ENCODE results near the gene FAM20C. TPM values are rescaled to one million over a fixed set of nuclear protein-coding genes. Genes with fewer than 3 reads are reported as not detected.

FAM20C gene
- total RNA-seq, 3 donors from 2014 or later (not counting 1 experiment from before 2014, with no cell fraction given), result 1.2 to 8.6 (median 3.9) TPM

DNA sequence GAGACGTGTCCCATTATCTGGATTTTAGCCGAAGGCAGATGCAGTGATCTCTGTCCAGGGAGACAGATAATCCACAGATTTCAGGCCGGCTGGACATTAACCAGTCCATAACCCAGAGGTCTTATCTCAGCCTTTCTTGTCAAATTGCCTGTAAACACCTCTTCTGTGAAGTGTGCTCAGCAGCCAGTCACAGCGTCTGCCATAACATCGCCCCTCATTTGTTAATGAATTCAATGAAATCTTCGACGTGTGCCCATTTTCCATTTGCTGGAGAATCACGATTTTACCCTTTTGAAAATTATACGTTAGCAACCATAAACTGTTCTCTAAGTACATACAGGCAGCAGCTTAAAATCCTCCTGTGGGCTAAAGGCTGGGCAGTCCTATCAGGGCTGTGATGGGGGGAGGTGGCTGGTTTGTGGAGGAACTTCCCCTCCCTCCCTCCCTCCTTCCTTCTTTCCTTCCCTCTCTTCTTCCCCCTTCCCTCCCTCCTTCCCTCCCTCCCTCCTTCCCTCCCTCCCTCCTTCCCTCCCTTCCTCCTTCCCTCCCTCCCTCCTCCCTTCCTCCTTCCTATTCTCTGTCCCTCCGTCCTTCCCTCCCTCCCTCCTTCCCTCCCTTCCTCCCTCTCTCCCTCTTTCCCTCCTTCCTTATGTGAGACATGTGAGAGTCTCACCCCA lies 26.6 kb upstream of the FAM20C start:
- 92% methylated on average over 9 of the region's 10 CpGs for WGBS (ENCODE audit: insufficient coverage)
- no peak overlapping the region for H3K27ac Mint-ChIP-seq
- TF ChIP-seq, protein P1, sequence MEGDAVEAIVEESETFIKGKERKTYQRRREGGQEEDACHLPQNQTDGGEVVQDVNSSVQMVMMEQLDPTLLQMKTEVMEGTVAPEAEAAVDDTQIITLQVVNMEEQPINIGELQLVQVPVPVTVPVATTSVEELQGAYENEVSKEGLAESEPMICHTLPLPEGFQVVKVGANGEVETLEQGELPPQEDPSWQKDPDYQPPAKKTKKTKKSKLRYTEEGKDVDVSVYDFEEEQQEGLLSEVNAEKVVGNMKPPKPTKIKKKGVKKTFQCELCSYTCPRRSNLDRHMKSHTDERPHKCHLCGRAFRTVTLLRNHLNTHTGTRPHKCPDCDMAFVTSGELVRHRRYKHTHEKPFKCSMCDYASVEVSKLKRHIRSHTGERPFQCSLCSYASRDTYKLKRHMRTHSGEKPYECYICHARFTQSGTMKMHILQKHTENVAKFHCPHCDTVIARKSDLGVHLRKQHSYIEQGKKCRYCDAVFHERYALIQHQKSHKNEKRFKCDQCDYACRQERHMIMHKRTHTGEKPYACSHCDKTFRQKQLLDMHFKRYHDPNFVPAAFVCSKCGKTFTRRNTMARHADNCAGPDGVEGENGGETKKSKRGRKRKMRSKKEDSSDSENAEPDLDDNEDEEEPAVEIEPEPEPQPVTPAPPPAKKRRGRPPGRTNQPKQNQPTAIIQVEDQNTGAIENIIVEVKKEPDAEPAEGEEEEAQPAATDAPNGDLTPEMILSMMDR (IDR thresholded peaks at IDR 0.05), result no peak
- intact Hi-C loops (cut with micrococcal nuclease), result no loop called here
- peaks cover 5 to 24% of the 10 kb centered on the region in 2 donors for H3K27me3 Mint-ChIP-seq (ENCODE audit: low read depth in 2 of 2)
- H3K36me3 Mint-ChIP-seq, result no peaks in the 10 kb centered on the region
- no peak for DNase-seq
- H3K4me1 Mint-ChIP-seq, result no peaks in the 10 kb centered on the region
- Histone ChIP-seq H3K4me1 (ENCODE audit: control insufficient read depth, insufficient read depth, low read length) (peaks cover 21% of the 10 kb centered on the region), H3K27me3 (ENCODE audit: control insufficient read depth, insufficient read depth, low read length) (no peaks in the 10 kb centered on the region), H3K4me3 (ENCODE audit: low read length) (no peak overlapping the region), H3K27ac (ENCODE audit: low read length) (no peak overlapping the region), H3K36me3 (ENCODE audit: control insufficient read depth, insufficient read depth, low read length) (no peaks in the 10 kb centered on the region), H3K9me3 (ENCODE audit: control insufficient read depth, insufficient read depth, low read length) (no peaks in the 10 kb centered on the region)
- no peak overlapping the region for H3K4me3 Mint-ChIP-seq
- H3K9me3 Mint-ChIP-seq, result no peaks in the 10 kb centered on the region
- no peak for ATAC-seq

DNA sequence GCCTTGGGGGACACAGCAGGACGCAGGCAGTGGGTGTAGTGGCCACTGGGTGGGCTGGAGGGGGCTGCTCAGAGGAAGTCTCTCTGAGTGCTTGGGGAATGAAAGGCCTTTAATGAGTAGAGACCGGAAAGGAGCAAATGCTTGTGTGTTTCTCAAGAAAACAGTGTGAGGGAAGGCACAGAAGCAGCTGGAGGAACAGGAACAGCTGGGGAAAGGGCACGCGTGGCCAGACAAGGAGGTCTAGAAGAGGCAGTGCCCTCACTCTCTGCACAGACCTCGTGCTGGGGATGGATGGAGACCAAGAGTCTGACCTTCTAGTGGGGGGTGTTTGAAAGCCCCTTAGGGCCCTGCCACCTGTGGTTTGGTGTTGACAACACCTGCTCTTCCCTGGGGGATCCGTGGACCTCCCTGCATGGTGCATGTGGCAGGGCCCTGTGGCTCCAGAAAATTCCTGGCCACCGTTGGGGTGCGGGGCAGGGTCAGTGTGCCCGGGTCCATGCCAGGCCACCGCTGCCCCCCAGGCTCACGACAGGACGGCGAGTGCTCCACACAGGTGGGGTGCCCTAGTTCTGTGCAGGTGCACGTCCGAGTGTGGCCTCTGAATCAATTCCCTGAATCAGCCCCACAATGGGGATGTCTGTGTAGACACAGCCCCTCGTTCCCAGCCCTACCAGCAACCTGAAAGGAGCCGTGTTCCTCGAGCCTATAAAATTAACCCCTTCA lies 25.9 kb upstream of the FAM20C start:
- no peak overlapping the region for H3K27ac ChIP-seq (ENCODE audit: low read length)
- TF ChIP-seq, protein P1 (IDR thresholded peaks at IDR 0.05), result no peak
- no peak overlapping the region for H3K27ac Mint-ChIP-seq
- no peaks in the 10 kb centered on the region for H3K9me3 ChIP-seq (ENCODE audit: control insufficient read depth, insufficient read depth, low read length)
- intact Hi-C loops (cut with micrococcal nuclease), result no loop called here
- H3K27me3 ChIP-seq (ENCODE audit: control insufficient read depth, insufficient read depth, low read length), result no peaks in the 10 kb centered on the region
- H3K4me3 Mint-ChIP-seq, result no peak overlapping the region
- H3K4me1 ChIP-seq (ENCODE audit: control insufficient read depth, insufficient read depth, low read length), result peaks cover 21% of the 10 kb centered on the region
- no peaks in the 10 kb centered on the region for H3K9me3 Mint-ChIP-seq
- no peaks in the 10 kb centered on the region for H3K4me1 Mint-ChIP-seq
- 71% methylated on average over 18 of the region's 18 CpGs for WGBS (ENCODE audit: insufficient coverage)
- H3K27me3 Mint-ChIP-seq (ENCODE audit: low read depth in 2 of 2), result peaks cover 5 to 24% of the 10 kb centered on the region in 2 donors
- H3K4me3 ChIP-seq (ENCODE audit: low read length), result no peak overlapping the region
- H3K36me3 Mint-ChIP-seq, result no peaks in the 10 kb centered on the region
- DNase-seq (no peak), ATAC-seq (no peak)
- no peaks in the 10 kb centered on the region for H3K36me3 ChIP-seq (ENCODE audit: control insufficient read depth, insufficient read depth, low read length)

DNA sequence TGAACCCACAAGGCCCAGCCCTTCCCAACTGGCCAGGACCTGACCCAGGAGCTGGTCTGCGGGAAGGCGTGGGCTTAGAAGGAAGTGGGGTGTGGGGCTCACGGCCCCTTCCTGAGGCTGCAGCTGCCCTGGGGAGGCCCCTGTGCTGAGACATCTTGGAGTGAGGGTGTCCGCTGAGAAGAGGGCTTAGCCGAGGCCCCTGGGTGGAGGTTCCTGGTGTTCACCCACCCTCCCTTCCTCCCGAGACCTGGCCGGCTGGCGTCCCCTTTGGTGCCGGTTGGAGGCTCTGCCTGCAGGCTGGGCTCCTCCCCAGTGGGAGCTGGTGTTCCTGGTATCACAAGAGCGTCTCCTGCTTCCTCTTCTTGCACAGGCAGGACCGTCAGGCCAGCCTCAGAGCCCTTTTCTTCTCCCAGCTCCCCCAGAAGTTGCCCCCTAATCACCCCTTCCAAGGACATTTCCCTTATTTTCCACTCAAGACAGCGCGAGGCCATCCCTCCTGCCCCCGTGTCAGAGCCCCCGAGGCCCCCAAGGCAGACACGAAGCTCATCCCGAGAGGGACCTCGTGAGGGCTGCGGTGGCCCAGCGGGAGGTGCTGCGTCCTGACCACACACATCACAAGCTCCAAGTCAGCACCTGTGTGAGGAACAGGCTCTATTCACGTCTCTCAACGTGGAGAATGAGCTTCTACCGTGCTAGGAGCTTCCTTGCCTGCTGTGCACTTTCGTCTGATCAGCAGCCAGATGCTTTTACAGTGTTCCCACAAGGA lies 25.1 kb upstream of the FAM20C start:
- peaks cover 21% of the 10 kb centered on the region for H3K4me1 ChIP-seq (ENCODE audit: control insufficient read depth, insufficient read depth, low read length)
- H3K9me3 ChIP-seq (ENCODE audit: control insufficient read depth, insufficient read depth, low read length), result no peaks in the 10 kb centered on the region
- H3K36me3 Mint-ChIP-seq, result no peaks in the 10 kb centered on the region
- ATAC-seq, result no peak
- WGBS (ENCODE audit: insufficient coverage), result 42% methylated on average over 25 of the region's 25 CpGs
- no peak for DNase-seq
- intact Hi-C loops (cut with micrococcal nuclease), result no loop called here
- no peaks in the 10 kb centered on the region for H3K9me3 Mint-ChIP-seq
- H3K27me3 ChIP-seq (ENCODE audit: control insufficient read depth, insufficient read depth, low read length), result no peaks in the 10 kb centered on the region
- H3K36me3 ChIP-seq (ENCODE audit: control insufficient read depth, insufficient read depth, low read length), result no peaks in the 10 kb centered on the region
- no peak overlapping the region for H3K4me3 ChIP-seq (ENCODE audit: low read length)
- peaks cover 5 to 24% of the 10 kb centered on the region in 2 donors for H3K27me3 Mint-ChIP-seq (ENCODE audit: low read depth in 2 of 2)
- no peak overlapping the region for H3K27ac ChIP-seq (ENCODE audit: low read length)
- no peaks in the 10 kb centered on the region for H3K4me1 Mint-ChIP-seq
- no peak overlapping the region for H3K27ac Mint-ChIP-seq
- TF ChIP-seq, protein P1 (IDR thresholded peaks at IDR 0.05), result no peak
- no peak overlapping the region for H3K4me3 Mint-ChIP-seq

Data from natural killer cell (primary cell).